Osteocyte (in vitro differentiated cells): ENCODE results near the gene DMRTA2. TPM values are rescaled to one million over a fixed set of nuclear protein-coding genes. Genes with fewer than 3 reads are reported as not detected.
"Not testable (repeated sequence)": the region's sequence is repeated elsewhere in the genome, so short reads cannot be mapped to it uniquely, and the experiment has no call there.

Experiments
- DNase-seq: peaks from one replicate; pipeline ENCODE4 v3.0.0; 2021; ENCODE audit warnings: mixed read lengths; ENCODE audit not compliant: unreplicated experiment; ENCODE audit errors: extremely low spot score
- H3K27ac Mint-ChIP-seq: one replicate; pipeline ENCODE4 v1.8.0; 2021; ENCODE audit warnings: mild to moderate bottlenecking, mixed read lengths; ENCODE audit not compliant: unreplicated experiment
- H3K27me3 Mint-ChIP-seq: one replicate; pipeline ENCODE4 v1.8.0; 2021; ENCODE audit warnings: mixed read lengths; ENCODE audit not compliant: unreplicated experiment
- H3K36me3 Mint-ChIP-seq: one replicate; pipeline ENCODE4 v1.8.0; 2021; ENCODE audit warnings: mixed read lengths; ENCODE audit not compliant: unreplicated experiment
- H3K4me1 Mint-ChIP-seq: one replicate; pipeline ENCODE4 v1.8.0; 2021; ENCODE audit warnings: mixed read lengths; ENCODE audit not compliant: unreplicated experiment
- H3K4me3 Mint-ChIP-seq: one replicate; pipeline ENCODE4 v1.8.0; 2021; ENCODE audit warnings: mild to moderate bottlenecking, moderate library complexity, mixed read lengths; ENCODE audit not compliant: unreplicated experiment
- H3K9me3 Mint-ChIP-seq: one replicate; pipeline ENCODE4 v1.8.0; 2021; ENCODE audit warnings: mixed read lengths; ENCODE audit not compliant: unreplicated experiment
- total RNA-seq: library from RNA; stranded (reverse); gene quantifications from 2 replicates; pipeline ENCODE4 v1.2.1, GENCODE V29; 2021
- TF ChIP-seq, protein P1 (sequence below): fragments of 200-600 bp; sonication (generic); IDR thresholded peaks from 2 replicates; pipeline ENCODE4 v1.5.0; 2021; ENCODE audit warnings: antibody characterized with exemption, mild to moderate bottlenecking, moderate library complexity

DMRTA2 gene
- total RNA-seq, 1 donor from 2014 or later, result 0.19 TPM

DNA sequence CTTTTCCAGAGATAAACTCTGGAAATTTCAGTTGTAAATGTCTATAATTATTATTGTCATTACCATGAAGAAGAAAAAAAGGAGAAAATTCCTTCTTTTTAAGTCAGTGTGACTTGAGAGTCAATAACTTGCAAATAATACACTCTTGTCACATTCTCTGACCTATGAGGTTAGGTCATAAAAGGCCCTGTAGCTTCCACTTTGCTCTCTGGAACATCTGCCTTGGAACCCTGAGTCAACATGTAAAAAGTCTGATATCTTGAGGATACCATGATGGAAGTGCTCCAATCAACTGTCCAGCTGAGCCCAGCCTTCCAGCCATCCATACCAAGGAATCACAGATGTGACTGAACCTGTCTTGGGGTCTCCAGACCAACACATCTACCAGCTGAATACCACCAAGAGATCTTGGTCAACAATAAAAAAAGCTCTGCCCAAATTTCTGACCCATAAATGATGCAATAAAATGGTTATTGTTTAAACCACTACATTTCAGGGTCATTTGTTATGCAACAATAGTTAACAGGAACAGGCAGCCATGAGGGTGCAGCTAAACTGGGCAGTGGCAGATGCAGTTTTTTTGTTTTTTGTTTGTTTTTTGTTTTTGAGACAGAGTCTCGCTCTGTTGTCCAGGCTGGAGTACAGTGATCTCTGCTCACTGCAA, 10.3 kb downstream of the DMRTA2 start:
- peaks cover 6% of the 10 kb centered on the region for H3K9me3 Mint-ChIP-seq
- H3K36me3 Mint-ChIP-seq, result peaks cover 2% of the 10 kb centered on the region
- TF ChIP-seq, protein P1, sequence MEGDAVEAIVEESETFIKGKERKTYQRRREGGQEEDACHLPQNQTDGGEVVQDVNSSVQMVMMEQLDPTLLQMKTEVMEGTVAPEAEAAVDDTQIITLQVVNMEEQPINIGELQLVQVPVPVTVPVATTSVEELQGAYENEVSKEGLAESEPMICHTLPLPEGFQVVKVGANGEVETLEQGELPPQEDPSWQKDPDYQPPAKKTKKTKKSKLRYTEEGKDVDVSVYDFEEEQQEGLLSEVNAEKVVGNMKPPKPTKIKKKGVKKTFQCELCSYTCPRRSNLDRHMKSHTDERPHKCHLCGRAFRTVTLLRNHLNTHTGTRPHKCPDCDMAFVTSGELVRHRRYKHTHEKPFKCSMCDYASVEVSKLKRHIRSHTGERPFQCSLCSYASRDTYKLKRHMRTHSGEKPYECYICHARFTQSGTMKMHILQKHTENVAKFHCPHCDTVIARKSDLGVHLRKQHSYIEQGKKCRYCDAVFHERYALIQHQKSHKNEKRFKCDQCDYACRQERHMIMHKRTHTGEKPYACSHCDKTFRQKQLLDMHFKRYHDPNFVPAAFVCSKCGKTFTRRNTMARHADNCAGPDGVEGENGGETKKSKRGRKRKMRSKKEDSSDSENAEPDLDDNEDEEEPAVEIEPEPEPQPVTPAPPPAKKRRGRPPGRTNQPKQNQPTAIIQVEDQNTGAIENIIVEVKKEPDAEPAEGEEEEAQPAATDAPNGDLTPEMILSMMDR, result no peak
- no peak for DNase-seq
- H3K27ac Mint-ChIP-seq, result no peak overlapping the region
- no peak overlapping the region for H3K4me3 Mint-ChIP-seq
- peaks cover 84% of the 10 kb centered on the region for H3K27me3 Mint-ChIP-seq
- peaks cover 18% of the 10 kb centered on the region for H3K4me1 Mint-ChIP-seq

DNA sequence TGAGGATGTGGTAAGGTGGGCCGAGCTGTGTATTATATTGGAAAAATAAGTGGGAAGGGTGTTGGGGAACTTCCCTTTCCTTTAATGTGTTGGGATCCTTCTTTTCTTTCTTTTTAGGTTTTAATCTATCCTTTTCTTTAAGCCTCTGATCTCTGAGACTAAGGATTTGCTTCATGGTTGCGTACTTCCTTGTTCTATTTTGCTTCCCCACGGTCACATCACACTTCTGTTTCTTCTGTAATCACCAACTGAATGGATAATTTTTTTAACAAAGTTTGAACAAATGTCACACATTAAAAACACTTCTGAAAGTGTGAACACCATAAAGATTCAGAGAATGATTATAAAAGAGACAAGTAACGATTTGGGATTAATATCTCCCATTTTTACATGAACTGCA, 17.4 kb downstream of the DMRTA2 start:
- no peaks in the 10 kb centered on the region for H3K4me1 Mint-ChIP-seq
- H3K9me3 Mint-ChIP-seq, result no peaks in the 10 kb centered on the region
- no peaks in the 10 kb centered on the region for H3K36me3 Mint-ChIP-seq
- H3K27me3 Mint-ChIP-seq, result peaks cover 68% of the 10 kb centered on the region
- no peak for DNase-seq
- TF ChIP-seq, protein P1, result no peak
- H3K4me3 Mint-ChIP-seq, result no peak overlapping the region
- H3K27ac Mint-ChIP-seq, result no peak overlapping the region

DNA sequence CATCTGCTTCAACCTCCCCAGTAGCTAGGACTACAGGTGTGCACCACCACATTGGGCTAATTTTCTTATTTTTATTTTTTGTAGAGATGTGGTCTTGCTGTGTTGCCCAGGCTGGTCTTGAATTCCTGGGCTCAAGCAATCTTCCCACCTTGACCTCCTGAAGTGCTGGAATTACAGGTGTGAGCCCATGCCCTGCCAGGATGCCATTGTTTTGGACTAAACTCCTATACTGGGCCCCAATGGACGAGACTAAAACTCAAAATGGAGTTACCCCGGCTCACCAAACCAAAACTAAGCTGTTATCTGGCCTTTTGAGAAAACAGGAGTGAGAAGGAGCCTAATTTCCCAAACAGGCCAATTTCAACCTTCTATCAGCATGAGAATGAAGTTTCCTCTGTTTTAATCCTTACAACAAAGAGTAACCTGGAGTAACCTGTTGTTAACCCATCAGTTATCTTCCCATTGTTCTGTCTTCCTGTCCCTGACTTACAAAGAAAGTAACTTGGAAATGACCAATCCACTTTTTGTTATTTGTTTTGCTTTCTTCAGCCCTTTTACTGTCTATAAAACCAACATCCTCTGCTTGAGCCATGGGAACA, 29.6 kb downstream of the DMRTA2 start:
- no peaks in the 10 kb centered on the region for H3K36me3 Mint-ChIP-seq
- H3K27ac Mint-ChIP-seq, result no peak overlapping the region
- H3K9me3 Mint-ChIP-seq, result peaks cover 6% of the 10 kb centered on the region
- no peak overlapping the region for H3K4me3 Mint-ChIP-seq
- H3K27me3 Mint-ChIP-seq, result peaks cover 12% of the 10 kb centered on the region
- no peak for DNase-seq
- TF ChIP-seq, protein P1, result no peak
- no peaks in the 10 kb centered on the region for H3K4me1 Mint-ChIP-seq

DNA sequence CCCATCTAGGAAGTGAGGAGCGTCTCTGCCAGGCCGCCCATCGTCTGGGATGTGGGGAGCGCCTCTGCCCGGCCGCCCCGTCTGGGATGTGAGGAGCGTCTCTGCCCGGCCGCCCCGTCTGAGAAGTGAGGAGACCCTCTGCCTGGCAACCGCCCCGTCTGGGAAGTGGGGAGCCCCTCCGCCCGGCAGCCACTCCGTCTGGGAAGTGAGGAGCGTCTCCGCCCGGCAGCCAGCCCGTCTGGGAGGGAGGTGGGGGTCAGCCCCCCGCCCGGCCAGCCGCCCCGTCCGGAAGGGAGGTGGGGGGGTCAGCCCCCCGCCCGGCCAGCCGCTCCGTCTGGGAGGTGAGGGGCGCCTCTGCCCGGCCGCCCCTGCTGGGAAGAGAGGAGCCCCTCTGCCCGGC, 41.7 kb downstream of the DMRTA2 start:
- not testable (repeated sequence) for DNase-seq, H3K4me1 Mint-ChIP-seq, H3K27me3 Mint-ChIP-seq, H3K9me3 Mint-ChIP-seq, H3K27ac Mint-ChIP-seq, H3K4me3 Mint-ChIP-seq, H3K36me3 Mint-ChIP-seq

DNA sequence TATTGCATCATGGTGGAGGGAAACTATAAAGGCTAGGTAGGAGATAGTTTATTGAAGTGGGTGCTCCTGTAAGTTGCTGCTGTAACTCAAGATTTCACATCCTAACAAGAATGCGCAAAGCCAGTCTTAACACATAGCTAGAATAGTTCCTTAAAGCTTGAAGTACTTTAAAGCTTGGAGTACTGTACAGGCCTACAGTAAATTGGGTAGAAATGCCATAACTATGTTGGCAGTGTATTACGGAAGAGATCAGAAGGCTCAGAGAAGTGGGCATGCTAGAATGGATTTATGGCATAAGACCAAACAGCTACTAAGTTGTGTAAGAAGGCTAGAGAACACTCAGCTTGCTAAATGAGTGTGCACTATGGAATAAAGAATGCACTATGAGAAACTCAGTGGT, 44.5 kb downstream of the DMRTA2 start:
- Mint-ChIP-seq H3K36me3 (no peaks in the 10 kb centered on the region), H3K9me3 (peaks cover 3% of the 10 kb centered on the region), H3K4me3 (no peak overlapping the region), H3K27ac (no peak overlapping the region), H3K4me1 (no peaks in the 10 kb centered on the region), H3K27me3 (peaks cover 8% of the 10 kb centered on the region)
- DNase-seq, result no peak
- TF ChIP-seq, protein P1, result no peak
